GM19455 (cell line): Measurements from ENCODE around the gene ZNF653.
A peak's percentile ranks its signal among the peaks of the same experiment; 100 is the strongest.
"Not testable (repeated sequence)": the region's sequence is repeated elsewhere in the genome, so short reads cannot be mapped to it uniquely, and the experiment has no call there.

Experiments
- ATAC-seq: cut with Tn5 transposase; IDR thresholded peaks from one replicate; pipeline ENCODE4 v1.9.1; 2021; ENCODE audit not compliant: unreplicated experiment

ZNF653 gene

GRCh38 chr19:11483366-11484111, 22.1 kb downstream of the ZNF653 start:
- ATAC-seq: no peak

DNA sequence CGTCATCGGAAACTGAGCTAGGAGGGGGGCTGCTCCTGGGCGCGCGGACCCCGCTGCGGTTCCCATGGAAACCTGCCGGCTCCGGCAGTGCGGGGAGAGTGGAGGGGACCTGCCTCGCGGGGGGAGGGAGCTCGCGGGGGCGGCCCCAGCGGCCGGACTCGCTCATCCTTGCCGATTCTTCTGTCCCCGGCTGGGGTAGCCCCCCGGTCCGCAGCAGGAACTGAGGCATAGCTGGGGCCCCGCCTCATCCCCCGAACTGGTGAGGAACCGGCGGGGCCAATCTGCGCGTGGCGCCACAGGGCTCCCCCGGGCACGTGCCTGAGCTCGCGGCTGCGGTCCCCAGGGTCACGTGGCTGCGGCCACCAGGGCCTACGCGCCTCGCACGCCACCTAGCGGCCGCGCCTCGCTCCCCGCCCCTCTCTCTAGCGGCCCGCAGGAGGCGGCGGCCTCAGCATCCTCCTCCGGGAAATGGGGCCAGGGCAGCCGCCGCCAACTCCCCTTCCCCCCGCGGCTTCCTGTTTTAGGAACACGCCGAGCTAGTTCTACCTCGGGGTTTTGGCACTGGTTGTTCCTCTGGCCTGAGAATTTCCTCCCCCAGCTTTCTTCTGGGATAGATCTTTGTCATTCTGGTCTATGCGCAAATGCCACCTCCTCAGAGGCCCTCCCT, 23.1 kb downstream of the ZNF653 start:
- ATAC-seq: peak; percentile 63

DNA sequence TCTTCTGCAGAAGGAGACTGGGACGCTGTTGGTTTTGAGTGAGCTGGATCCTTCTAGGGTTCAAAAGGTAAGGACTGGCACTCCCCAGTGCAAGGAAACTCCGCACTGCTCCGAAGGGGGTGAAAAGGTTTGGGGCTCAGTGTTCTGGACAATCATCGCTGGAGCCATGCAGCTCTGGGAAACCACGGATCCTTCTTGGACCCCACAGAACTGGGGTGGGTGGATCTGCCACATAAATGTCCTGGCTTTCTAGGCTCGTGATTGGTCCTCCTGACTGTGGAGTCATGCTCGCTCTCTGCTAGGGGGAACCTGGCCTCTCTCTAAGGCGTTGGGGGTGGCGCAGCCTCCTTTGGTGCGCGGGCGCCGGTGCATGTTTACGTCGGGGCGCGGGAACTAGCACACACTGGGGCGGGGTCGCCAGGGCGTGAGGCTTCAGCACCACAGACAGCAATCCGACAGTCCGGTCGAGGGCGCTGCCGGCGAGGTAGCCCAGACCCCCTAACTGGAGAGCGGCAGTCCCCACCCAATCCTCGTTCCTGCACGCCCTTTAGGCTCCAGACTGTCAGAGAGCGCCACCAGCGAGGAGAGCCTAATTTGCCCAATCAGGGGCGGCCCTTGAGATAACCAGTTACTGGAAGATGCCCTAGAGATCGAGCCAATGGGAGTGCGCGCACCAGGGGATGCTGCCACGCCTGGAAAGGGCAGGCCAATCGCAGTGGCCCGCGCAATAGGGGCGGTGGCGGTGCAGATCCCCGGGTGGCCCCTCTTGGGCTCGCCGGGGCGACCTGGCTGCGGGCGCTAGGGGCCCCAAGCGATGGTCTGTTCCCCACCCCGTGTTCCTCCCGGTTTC, 23.9 kb downstream of the ZNF653 start:
- ATAC-seq: peak; percentile 71

DNA sequence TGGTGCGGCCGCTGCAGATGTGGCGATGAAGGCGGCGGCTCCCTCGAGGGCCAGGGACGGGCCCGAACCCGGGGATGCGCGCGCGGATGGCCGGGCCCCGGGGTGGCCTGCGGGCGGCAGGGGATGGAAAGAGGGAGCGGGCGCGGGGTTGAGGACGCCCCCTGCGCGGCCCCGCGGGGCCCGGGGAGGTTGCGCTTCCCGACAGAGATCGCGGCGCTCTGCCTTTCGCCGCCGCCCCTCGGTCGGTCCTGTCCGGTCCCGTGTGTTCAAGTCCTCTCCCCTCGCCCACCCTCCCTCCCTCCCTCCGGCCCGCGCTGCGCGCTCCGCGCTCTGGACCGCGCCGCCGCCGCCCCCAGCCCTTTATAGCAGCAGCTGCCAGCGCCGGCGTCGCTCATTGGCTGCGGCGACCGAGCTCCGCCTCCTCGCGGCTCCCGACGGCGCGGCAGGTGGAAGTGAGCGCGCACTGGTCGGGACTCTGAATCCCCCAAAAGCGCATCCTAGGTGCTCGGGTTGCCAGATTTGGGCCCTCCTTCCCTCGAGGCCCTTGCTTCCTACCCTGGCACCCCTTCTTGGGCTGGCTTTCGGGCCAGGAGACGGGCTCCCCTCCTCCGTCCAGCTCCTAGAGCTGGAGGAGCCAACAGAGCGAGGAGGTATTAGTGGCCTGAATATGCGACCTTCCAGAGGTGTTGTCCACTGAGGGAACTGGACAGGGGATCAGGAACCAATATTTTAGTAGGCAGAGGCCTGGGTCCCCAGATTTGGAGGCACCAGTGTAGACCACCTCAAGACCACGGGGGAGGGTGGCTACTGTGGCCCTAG, 24.7 kb downstream of the ZNF653 start, which contains the start of gene ELAVL3:
TSS of gene ELAVL3 (minus strand) at position 332 of the 819 bp plus-strand sequence. CDS start 438 bp downstream, outside the sequence.
- no peak for ATAC-seq

DNA sequence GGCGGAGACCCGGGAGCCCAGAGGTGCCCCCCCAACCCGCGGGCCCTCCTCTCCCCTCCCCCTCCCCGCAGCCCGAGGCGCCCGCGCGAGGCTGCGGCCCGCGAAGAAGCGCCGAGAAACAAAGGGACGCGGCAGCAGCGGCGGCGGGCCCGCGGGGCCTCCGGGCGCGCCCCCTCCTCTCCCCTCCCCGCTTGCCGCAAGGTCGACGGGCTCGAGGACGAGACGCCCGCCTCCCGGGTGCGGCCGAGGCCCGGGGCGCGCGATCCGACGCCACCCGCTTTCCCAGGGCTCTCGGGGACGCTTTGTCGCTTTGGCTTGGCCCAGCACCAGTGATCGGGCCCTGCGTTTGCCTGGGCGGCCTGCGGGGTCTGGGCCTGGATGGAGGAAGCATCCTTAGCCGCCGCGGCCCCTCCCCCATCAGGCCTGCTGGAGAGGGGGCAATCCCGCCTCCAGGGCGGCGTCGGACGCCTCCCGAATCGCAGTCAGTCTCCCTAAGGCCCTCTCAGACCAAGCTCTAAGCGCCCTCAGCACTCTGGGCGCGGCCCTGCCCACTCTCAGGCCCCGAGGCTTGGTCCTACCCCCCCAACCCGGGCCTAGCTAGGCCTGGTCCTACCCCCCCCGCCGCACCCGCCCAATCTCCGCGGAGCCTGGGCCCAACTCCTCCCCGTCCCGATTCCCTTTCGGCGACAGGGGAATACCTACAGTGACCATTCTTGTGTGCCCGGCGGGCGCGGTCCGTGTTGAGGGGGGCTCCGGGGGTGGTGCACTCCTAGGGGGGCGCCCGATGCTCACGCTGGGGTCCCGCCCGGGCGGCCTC, 25.5 kb downstream of the ZNF653 start:
- no peak for ATAC-seq

GRCh38 chr19:11479090-11479897, 26.3 kb downstream of the ZNF653 start:
- ATAC-seq: no peak

- ATAC-seq: no peak
Measured at GRCh38 chr19:11478167-11479089, 27.2 kb downstream of the ZNF653 start.

GRCh38 chr19:11475861-11476260, 29.8 kb downstream of the ZNF653 start:
- no peak for ATAC-seq

- ATAC-seq: not testable (repeated sequence)
Measured at GRCh38 chr19:11475343-11475742, 30.3 kb downstream of the ZNF653 start.

DNA sequence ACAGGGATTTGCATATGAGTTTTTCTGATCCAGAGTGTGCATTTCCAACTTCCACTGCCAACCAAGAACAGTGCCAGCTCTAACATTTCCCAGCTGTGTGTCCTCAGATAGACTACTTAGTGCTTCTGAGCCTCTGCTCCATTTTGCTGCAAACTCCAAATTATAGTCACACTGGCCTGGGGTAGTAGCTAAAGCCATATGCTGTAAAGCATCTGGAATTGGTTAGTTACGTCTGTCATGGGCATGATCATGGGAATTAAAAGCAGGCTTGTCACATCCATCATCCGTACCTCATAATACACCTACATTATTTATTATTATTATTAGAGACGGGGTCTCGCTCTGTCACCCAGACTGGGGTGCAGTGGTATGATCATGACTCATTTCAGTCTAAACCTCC, 31.9 kb downstream of the ZNF653 start:
- ATAC-seq: no peak

GRCh38 chr19:11468266-11468845, 37.3 kb downstream of the ZNF653 start:
- ATAC-seq: not testable (repeated sequence)

DNA sequence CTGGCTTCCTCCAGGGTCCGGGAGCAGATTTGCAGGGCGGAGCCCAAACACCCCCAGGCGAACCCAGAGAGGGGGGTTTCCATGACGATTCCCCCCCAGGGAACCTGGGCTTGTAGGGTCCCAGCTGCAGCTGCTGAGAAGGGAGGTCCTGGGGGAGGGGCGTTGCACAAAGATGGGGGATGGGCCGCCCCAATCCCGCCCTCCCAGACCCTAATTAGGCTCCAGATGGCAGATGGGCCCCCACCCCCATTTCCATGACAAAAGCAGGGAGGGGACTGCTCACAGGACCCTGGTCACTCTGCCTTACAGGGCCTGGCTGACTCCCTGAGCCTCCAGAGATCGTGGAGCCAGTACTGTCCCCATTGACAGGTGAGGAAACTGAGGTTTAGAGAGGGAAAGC, 40.0 kb downstream of the ZNF653 start:
- ATAC-seq: no peak

DNA sequence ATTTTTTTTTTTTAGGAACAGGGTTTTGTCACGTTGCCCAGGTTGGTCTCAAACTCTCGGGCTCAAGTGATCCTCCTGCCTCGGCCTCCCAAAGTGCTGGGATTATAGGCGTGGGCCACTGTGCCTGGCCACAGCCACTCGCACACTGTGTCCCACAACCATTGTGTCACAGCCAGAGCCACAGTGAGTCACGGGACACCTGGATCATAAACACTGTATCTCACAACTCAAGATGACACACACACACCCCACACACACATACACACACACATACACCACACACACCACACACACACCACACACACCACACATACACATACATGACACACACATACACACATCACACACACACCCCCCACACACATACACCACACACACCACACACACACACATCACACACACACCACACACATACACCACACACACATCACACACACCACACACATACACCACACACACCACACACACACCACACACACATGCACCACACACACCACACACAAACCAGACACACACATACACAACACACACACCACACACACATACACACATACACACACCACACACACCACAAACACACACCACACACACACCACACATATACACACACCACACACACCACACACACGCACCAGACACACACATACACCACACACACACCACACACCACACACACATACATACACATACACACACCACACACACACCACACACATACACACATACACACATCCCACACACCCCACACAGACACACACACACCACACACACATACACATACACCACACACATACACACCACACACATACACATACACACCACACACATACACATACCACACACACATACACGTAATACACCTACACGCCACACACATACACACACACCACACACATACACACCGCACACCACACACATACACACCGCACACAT, 41.0 kb downstream of the ZNF653 start:
- no peak for ATAC-seq

- no peak for ATAC-seq
Measured at GRCh38 chr19:11463391-11463790, 42.2 kb downstream of the ZNF653 start.

DNA sequence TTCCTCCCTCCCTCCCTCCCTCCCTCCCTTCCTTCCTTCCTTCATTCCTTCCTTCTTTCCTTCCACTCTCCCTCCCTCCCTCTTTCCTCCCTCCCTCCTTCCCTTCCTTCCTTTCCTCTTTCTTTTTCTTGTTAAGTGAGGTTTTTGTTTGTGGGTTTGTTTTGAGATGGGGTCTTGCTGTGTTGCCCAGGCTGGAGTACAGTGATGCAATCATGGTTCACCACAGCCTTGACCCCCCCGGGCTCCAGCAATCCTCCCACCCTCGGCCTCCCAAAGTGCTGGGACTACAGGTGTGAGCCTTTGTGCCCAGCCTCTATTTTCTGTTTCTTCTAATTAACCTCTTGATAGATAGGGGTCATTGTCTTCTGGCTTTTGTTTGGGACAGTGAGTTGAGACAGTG, 44.2 kb downstream of the ZNF653 start:
- no peak for ATAC-seq

DNA sequence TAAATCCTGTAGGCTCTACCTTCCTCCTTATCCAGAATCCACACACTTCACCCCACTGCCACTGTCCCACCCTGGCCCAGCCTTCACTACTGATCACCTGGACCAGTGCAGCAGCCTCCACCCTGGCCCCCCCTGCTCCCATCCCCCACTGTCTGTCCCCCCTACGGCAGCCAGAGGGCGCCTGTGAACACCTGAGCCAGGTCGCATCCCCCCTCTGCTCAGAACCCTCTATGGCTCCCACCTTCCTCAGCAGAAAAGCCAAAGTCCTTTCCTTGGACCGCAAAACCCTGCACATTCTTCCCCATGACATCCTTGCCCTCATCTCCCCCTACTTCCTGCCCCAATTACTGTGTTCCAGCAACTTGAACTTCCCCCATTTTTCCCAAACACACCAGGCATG, 45.4 kb downstream of the ZNF653 start:
- ATAC-seq: no peak
